Smooth muscle cell of the coronary artery (primary cell): ENCODE results near the gene CLDN25. TPM values are rescaled to one million over a fixed set of nuclear protein-coding genes. Genes with fewer than 3 reads are reported as not detected.

Source experiments
- total RNA-seq: library from RNA; depleted of rRNA; stranded (reverse); fragments of >200 nt; gene quantifications from 2 replicates; pipeline ENCODE4 v1.2.3, GENCODE V29; 2014; ENCODE audit warnings: low replicate concordance

Gene CLDN25
- total RNA-seq = not detected in 2 replicates

GRCh38 chr11:113779496-113779895 is at the start of gene CLDN25:
CLDN25 (plus strand) TSS chr11:113779796; CDS start chr11:113779796, 0 bp downstream.

DNA sequence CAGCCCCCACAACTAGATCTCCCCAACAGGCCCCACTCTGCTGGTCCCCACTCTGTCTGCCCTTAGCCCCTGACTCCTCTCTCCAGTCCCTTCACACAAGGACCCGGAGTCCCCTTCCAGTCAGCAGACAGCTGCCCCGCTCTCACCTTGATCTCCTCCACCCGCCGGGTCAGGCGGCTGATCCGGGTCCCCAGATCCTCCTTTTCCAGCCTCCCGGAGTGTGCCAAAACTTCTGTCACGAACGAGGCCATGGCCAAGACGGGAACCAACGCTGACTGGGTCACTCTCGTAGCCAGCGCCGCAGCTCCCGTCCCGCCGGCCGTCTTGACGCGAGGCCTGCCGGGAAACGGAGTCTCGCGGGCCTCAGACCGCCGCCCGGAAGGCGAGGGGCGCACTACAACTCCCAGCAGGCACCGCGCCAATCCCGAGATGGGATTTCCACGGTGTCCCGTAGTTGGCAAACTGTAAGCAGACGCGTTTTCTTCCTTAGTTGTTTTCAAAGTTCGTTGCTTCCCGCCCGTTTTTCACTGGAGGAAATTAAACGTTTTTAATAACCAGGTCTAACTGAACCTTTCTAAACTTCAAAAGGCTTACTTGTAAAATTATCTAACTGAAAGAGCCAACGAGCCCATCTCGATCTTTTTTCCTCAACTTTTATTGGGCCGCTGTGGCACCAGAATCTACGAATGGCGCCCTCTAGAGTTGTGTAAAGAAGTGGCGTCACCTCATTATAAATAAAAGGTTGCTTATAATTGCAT is 6.0 kb upstream of the CLDN25 start, which contains the start of gene ZW10:
Gene ZW10, minus strand, starts transcription at position 277 of the 758 bp plus-strand sequence. Its CDS starts 26 bp downstream, at position 251.

Other genes starting within 250 kb of the CLDN25 start
- 0.08 TPM in 1 of 2 replicates, not detected in the other for gene TMPRSS5, start 73.5 kb upstream of the CLDN25 start, total RNA-seq
- 11.1 and 16.2 TPM in 2 replicates for gene ZW10, start 6.1 kb upstream of the CLDN25 start, total RNA-seq
- 22.5 and 23.4 TPM in 2 replicates for gene USP28, start 95.8 kb downstream of the CLDN25 start, total RNA-seq
- gene HTR3B, start 125.0 kb downstream of the CLDN25 start, total RNA-seq = not detected in 2 replicates
- gene HTR3A, start 195.3 kb downstream of the CLDN25 start, total RNA-seq = not detected in 2 replicates